ENCODE data around the gene DNAJC13.

The DNAJC13 gene

DNA sequence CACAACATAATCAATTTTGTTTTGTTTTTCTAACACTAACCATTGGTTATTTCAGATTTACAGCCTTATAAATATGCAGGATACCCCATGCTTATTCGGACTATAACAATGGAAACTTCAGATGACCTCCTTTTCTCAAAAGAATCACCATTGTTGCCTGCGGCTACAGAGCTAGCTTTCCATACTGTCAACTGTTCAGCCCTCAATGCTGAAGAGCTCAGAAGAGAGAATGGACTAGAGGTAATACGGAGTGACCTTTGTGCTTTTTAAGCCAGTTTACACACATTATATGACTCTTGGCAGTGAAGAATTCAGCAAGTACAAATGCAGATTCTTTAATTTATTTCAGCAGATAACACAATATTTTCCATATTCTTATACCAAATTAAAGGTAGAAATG lies 81.8 kb downstream of the DNAJC13 start:
- no peak for DNase-seq

DNA sequence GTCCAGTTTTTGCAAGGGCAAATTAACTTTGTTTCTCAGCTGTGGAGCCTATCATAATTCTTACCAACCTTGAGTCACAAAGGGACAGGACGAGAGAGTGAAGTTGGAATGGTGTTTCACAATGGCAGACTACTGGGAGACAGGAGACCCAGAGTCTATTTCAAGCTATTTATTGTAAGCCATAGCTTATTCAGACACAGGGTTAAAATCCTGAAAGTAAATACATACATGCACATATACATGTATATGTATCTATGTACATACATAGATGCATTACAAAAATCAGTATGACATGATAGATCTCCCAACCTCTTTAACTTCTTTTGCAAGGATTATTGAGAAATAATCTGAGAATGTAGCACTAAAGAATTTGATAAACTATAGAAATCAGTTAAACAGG lies 86.3 kb downstream of the DNAJC13 start:
- no peak for DNase-seq

- DNase-seq, result no peak
Measured at GRCh38 chr3:132504375-132504933, 87.2 kb downstream of the DNAJC13 start.

- no peak for DNase-seq
Measured at GRCh38 chr3:132507657-132508056, 90.4 kb downstream of the DNAJC13 start.

GRCh38 chr3:132509096-132509495 lies 91.8 kb downstream of the DNAJC13 start:
- no peak for DNase-seq

DNA sequence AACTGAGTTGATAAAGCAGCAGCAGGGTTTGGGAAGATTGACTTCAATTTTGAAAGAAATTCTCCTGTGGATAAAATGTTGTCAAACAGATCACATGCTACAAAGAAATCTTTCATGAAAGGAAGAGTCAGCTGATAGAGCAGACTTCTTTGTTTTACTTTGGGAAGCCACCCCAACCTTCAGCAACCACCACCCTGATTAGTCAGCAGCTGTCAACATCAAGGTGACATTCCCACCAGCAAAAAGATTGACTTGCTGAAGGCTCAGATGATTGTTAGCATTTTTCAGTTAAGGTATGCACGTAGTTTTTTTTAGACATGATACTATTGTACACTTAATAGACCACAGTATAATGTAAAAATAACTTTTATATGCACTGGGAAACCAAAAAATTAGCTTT lies 92.2 kb downstream of the DNAJC13 start:
- DNase-seq, result no peak

DNA sequence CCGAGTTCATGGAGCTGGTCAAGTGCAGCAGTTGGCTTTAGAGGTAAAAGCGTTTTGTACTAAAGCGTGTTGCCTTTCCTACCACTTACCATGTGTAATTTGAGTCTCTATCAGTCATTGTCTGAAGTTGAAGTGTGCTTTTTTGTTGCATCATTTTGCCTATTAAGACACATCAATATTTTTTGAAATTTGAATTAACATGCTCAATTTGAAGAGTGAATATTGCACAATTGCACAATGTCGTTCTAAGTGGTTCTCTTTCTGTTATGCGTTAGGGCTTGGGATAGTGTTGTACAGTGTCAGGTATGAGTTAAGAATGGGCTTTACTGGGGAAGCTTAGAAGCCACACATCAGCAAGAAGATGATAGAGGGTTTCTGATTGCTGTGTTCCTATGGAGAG lies 95.8 kb downstream of the DNAJC13 start:
- DNase-seq, result no peak

DNA sequence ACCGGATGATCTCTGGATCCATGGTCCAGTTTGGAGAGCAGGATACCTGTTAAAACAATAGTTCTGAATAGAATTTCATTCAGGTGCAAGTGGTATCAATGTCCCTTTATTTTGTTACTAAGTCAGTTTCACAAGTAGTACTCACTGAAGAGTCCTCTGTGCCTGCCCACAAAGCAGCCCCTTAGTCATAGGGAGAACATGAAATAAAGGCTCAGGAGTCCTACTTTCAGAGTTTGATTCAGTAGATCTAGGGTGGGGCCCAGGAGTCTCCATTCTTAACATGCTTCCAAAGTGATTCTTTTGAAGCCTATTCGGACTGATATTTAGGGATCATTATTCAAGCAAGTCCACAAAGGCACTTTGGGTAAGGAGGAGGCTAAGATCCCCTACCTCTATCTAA lies 100.0 kb downstream of the DNAJC13 start:
- DNase-seq, result no peak

DNA sequence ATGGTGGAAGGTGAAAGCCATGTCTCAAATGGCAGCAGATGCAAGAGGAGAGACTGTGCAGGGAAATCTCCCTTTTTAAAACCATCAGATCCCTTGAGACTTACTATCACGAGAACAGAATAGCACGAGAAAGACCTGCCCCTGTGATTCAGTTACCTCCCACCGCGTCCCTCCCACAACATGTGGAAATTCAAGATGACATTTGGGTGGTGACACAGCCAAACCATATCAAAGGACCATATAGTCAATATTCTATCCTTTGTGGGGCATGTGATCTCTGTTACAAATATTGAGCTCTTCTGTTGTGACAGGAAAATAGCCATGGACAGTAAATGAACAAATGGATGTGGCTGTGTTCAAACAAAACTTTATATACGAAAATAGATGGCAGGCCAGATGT lies 102.6 kb downstream of the DNAJC13 start:
- no peak for DNase-seq

- no peak for DNase-seq
Measured at GRCh38 chr3:132521901-132522300, 104.6 kb downstream of the DNAJC13 start.

GRCh38 chr3:132522353-132522752 lies 105.1 kb downstream of the DNAJC13 start:
- no peak for DNase-seq

DNA sequence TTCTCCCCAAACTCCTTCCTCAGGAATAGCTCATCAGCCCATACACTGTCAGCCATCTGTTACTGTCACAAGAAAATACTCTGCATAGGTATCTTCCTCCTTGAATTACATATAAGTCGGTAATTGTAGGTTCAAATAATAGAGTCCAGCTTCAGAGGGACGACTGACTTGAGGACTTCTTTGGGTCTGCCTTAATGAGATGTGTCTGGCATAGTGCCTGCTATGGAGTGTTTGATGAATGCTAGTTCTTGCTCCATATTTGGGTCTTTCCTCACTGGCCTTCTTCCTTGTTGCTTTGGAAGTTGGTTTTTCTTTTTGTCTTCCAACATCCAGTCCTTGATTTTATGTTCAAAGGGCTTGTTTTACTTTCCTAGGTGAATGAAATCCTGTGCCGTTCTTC lies 113.3 kb downstream of the DNAJC13 start:
- DNase-seq, result no peak

DNA sequence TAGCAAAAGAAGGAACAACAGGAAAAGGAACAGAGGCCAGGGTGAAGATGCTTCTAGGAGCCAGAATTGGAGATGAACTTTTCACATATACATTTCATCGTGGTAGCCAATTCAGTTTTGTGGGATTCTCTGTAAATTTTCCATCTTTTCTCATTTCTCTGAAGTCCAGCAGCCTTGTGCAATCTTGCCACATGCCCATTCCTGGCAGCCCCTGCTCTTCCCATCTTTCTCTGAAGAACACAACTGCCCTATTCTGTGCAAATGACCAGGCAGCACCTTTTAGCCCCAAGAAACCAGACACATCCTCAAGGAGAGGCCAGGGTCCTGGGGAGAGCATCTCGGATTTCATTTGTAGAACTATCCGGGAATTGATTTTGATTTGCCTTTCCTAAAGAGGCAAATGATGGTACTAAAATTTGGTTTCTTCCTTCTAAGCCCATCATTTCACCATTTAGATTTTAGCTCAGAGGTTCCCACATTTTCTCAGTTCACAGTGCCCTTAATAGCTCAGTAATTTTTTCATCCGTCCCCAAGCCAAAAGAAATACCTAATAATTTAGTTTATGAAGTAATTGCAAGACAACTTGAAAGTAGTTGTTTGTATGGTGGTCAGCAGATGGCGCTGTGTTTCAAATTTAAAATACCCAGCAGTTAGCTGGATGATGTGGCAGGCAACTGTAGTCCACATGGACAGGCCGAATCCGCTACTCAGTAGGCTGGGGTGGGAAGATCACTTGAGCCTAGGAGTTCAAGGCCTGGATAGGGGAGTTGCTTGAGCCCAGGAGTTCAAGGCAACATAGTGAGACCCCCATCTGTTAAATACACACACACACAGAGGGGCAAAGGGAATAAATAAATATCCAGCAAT lies 118.5 kb downstream of the DNAJC13 start:
- DNase-seq, result peak; percentile 76

DNA sequence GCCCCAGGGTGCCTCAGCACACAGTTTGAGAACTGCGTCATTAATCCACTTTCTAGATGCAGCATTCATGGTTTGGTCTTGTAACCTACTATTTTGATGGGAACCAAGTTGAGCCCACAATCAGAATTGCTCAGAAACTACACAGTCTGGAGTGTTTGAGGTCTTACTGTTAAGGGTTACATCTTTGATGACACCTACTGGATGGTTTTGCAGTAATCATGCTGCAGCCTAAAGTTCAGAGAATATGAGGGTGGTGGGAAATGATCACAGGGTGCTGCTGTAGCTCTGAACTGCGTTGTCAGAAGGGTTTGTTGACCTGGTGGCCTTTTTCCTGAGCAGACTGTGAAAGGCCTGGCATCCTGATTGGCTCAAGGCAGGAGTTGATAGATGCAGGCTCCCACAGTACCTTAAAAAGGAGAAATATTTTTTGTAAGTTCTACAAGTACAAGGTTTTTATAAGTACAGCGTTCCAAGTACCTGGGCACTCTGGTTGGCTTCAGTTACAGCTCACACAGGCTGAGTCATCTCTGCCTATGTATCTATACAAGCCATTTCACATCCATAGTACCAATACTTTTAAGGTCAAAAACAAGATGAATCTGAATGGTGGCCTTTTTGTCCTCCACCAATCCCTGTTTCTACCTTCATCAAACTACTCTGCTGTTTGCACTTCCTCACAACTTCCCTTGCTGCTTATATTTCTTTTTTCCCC lies 119.3 kb downstream of the DNAJC13 start:
- no peak for DNase-seq

DNA sequence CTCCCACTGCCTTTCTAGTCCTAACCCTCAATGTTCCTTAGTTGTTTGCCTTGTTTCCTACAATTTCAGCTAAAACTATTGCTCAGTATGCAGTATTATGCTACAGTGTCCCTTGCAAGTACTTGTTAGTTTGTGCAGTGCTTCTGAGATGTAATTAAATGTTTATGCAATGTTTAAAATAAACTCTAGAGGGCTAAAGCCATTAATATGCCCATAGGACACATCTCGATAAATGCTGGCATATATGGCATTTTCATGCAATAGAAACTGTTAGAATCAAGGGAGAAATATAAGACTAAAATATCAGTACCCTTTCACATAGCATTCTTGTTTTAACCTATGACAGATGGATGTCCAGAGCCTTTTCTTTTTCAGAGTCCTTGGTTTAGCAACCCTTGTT lies 120.0 kb downstream of the DNAJC13 start:
- no peak for DNase-seq

- DNase-seq, result no peak
Measured at GRCh38 chr3:132538072-132538471, 120.8 kb downstream of the DNAJC13 start.

- DNase-seq, result no peak
Measured at GRCh38 chr3:132539681-132540080, 122.4 kb downstream of the DNAJC13 start.

DNA sequence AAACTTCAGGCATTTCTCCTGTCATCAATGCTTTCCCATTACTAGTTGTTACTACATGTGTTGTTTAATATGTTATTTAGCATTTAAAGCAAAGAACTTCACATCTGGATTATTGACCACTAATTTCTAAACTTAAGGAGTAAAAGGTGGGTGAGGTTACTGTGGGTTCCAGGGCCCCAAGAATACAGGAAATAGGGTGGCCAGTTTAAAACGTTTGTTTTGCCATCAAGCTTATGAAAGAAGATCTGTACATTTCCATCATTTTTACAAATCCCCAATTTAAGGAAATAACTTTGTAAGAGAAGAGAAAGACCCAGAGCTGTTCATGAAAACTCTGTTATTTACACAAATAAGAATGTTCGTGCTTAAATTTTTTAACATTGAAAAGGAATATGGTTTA lies 125.3 kb downstream of the DNAJC13 start:
- no peak for DNase-seq

- no peak for DNase-seq
Measured at GRCh38 chr3:132543011-132543739, 125.9 kb downstream of the DNAJC13 start.

- no peak for DNase-seq
Measured at GRCh38 chr3:132544130-132544529, 126.8 kb downstream of the DNAJC13 start.

DNA sequence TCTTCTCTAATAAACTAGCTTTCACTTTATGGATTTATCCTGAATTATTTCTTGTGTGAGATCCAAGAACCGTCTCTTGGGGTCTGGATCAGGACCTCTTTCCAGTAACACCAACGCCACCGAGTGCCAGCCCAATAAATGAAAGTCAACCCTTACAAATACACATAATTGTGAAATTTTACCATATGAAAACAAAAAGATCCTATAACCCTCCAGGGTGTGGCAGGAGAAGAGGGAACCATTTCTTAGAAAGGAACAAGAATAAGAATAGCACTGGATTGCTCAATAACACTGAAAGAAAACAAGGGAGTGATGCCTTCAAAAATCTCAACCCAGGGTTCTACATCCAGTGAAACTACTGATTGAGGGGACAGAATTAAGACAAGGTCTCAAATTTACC lies 128.2 kb downstream of the DNAJC13 start:
- DNase-seq, result no peak

DNA sequence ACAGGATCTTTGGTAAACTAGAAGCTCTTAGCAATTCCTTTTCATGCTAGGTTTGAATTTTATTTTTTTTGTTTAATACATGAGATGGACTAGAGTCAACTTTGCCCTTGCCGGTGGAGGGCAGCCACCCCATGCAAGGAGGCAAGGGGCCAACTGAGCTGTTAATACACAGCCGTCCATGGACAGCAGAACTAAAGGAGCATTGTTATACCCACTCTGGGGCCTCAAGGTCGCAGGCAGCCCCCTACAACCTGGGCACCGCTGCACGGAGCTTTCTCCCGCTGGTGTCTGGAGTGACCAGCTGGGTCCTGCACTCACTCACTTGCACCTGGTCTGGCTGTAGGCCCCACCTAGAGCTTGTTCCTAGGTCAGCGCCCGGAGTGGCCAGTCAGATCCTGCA lies 131.9 kb downstream of the DNAJC13 start:
- DNase-seq, result no peak

DNA sequence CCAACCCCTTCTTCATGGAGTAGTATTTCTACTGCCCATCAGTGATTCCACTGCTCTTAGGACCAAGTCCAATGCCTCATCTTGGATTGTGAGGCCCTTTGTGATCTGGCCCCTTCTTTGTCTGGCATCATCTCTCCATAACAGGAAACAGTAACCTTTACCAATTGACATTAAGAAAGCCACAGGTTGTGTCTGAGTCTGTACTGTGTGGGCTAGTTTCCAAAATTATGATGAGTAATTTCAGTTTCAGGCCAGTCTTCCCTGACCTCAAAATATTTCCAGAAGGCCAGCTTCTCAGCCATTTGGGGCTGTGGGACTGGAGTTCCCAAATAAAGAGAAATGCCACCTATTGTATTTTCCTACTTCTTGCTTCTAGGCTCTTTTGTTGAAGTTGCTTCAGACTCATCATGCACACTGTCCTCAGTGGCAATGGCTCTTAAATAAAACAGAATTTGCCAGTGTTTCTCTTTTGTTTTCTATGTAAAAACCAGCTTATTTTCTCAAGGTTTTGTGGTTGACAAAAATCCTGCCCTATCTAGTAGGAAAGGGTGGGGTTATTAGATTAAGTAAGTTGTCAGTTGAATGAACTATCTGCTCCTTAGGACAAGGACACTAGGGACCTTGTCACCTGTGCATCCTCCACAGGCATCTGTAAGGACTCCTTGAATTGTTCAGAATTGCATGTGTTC lies 132.7 kb downstream of the DNAJC13 start:
- peak; percentile 21 for DNase-seq
